Measurements from ENCODE around the gene NPHP4.

Gene NPHP4

DNA sequence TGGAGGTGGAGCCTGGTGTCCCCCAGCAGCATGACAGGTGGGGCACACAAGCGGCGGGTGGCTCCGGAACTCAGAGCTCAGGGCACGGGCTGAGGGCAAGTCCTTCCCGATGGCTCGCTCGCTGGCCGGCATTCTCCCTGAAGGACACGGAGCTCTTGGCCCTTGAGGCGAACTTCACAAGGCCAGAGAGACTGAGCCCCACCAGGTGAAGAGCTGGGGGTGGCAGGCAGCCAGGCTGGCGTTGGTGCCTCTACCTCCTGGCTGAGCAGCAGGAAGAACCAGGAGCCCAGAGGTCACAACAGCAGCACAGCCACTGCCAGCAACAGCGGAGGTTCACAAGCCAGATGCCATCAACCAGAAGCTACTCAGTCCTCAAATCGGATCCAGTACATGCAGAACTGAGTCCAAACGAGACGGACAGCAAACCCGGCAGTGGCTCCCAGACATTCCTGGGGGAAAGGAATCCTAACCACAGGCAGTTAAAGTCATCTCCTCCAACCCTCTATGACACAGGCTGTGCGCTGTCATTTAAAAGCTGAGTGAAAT, 54.1 kb downstream of the NPHP4 start:
- ChIA-PET CTCF (interaction anchor here (1.1 to 1.4 kb wide), 2 partner anchors 20 to 23 kb away, joined by 3 read pairs; no protein-coding TSS in a partner anchor), POLR2A (no interaction called here)
- DNase-seq (ENCODE audit: extremely low spot score) = no peak
- TF ChIP-seq, protein P1, sequence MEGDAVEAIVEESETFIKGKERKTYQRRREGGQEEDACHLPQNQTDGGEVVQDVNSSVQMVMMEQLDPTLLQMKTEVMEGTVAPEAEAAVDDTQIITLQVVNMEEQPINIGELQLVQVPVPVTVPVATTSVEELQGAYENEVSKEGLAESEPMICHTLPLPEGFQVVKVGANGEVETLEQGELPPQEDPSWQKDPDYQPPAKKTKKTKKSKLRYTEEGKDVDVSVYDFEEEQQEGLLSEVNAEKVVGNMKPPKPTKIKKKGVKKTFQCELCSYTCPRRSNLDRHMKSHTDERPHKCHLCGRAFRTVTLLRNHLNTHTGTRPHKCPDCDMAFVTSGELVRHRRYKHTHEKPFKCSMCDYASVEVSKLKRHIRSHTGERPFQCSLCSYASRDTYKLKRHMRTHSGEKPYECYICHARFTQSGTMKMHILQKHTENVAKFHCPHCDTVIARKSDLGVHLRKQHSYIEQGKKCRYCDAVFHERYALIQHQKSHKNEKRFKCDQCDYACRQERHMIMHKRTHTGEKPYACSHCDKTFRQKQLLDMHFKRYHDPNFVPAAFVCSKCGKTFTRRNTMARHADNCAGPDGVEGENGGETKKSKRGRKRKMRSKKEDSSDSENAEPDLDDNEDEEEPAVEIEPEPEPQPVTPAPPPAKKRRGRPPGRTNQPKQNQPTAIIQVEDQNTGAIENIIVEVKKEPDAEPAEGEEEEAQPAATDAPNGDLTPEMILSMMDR (IDR thresholded peaks at IDR 0.05; ENCODE audit: control extremely low read depth, extremely low read depth, low read depth, missing control alignments) = no peak

DNA sequence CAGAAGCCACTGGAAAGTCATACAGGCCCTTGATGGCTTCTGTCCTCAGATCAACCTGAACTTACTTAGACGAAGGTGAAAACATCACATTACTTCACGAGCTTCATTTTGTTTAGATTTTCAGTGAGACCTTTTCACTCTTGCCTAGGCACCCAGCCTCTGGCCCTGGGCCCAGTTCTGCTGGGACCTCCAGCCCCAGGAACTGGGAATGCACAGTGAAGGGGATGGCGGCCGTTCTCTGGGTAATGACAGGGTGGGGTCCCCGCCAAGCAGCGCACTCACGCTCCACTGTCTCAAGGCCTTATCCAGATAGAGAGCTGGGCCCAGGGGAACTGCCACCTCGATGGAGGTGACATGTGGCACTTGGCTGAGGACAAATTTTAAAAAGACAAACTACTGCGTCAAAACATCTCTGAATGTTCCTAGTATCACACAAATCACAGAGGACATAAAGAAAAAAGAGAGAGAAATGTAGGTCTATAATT, 54.8 kb downstream of the NPHP4 start:
- TF ChIP-seq, protein P1 (IDR thresholded peaks at IDR 0.05; ENCODE audit: control extremely low read depth, extremely low read depth, low read depth, missing control alignments) = no peak
- DNase-seq (ENCODE audit: extremely low spot score) = no peak
- POLR2A ChIA-PET = no interaction called here
- CTCF ChIA-PET = interaction anchor here (1.4 kb wide), 1 partner anchor 22 kb away, joined by 3 read pairs; no protein-coding TSS in a partner anchor

DNA sequence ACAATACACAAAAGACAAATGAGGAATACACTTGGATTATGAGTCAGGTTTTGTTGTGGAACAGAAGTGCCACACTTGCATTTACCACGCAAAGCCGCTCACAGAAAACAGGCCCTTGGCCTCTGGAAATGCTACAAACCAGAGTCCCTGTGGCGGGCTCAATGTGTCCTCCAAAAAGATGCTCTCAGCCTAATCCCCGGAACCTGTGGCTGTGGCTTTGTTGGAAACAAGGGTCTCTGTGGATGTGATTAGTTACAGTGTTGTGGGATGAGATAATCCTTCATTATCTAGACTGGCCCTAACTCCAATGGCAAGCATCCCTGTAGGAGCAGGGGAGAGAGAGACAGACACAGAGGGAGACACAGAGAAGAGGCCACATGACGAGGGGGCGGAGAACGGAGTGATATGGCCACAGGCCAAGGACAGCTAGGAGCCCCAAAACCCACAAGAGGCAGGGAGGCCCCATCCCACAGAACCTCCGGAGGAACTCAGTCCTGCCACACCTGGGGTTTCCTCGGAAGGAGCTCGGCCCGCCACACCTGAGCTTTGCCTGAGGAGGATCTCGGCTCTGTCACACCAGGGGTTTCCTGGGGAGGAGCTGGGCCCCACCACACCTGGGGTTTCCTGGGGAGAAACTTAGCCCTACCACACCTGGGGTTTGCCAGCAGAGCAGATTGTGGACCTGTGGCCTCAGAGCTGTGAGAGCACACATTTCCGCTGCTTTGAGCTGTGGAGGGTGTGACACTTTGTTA, 55.4 kb downstream of the NPHP4 start:
- TF ChIP-seq, protein P1 (IDR thresholded peaks at IDR 0.05; ENCODE audit: control extremely low read depth, extremely low read depth, low read depth, missing control alignments) = no peak
- POLR2A ChIA-PET = no interaction called here
- CTCF ChIA-PET = interaction anchor here (1.4 kb wide), 1 partner anchor 22 kb away, joined by 3 read pairs; no protein-coding TSS in a partner anchor

GRCh38 chr1:5936126-5936525, 56.1 kb downstream of the NPHP4 start:
- peak; percentile 10 for DNase-seq (ENCODE audit: extremely low spot score)
- ChIA-PET CTCF (no interaction called here), POLR2A (no interaction called here)
- TF ChIP-seq, protein P1 (IDR thresholded peaks at IDR 0.05; ENCODE audit: control extremely low read depth, extremely low read depth, low read depth, missing control alignments) = no peak

More for the DNA sequence above, 55.4 kb downstream of the NPHP4 start:
- no peak for DNase-seq (ENCODE audit: extremely low spot score)

DNA sequence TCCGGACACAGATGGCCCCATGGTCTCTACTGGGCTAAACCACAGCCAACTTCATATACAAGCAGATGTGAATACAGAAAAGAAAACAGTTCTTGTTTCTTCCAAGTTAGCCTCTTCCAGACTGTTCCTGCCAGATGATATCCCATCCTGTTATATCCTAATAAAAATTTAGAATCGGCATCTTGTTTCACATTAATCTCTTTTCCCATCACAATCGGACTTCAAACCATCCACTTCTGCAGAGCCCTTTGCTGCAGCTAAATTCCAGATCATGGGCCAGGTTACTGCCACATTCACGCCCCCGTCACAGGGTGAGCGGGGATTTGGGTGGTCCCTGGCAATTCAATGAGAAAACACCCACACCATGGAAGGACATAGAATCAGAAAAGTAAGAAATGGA, 57.2 kb downstream of the NPHP4 start:
- ChIA-PET POLR2A (no interaction called here), CTCF (no interaction called here)
- TF ChIP-seq, protein P1 (IDR thresholded peaks at IDR 0.05; ENCODE audit: control extremely low read depth, extremely low read depth, low read depth, missing control alignments) = no peak
- DNase-seq (ENCODE audit: extremely low spot score) = no peak

DNA sequence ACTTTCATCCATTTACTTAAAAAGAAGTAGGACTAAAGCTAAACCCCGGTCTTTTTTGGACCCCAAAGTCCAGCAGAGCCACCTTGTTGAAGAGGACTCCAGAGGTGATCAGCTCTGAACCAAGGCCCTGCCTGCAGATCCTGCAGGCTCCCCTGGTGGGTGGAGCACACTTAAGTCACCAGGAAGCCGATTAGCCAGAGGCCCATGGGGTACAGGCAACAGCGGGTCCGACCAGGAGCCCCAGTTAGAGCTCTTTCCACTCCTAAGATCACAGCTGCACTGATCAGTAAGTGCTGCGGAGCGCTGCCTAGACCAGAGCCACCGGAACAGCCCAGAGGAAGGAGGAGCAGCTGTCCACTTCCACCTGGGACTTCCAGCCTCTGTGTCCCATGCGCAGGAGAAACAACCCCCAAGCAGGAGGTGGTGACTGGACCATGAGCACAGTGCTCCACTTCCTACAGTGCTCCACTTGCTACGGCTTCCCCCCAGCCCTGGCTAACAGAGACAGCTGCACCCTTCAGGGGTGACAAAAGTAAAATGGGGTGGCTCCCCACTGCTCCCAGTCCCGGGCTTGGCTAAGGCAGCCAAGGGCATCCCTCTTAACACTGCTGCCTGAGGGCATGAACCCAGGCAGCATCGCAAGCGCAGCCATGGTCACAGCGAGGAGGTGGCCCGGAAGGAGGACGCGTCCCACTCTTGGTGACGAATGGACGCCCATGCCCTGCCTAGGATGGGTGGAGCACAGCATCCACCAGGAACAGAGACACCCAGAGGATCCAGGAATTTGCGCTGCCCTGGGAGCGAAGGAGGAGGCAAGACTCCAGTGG, 58.0 kb downstream of the NPHP4 start:
- DNase-seq (ENCODE audit: extremely low spot score) = no peak
- ChIA-PET CTCF (interaction anchor here (1.0 kb wide), 1 partner anchor 425 kb away, joined by 3 read pairs; no protein-coding TSS in a partner anchor), POLR2A (no interaction called here)
- TF ChIP-seq, protein P1 (IDR thresholded peaks at IDR 0.05; ENCODE audit: control extremely low read depth, extremely low read depth, low read depth, missing control alignments) = no peak

Data from GM10248 (cell line).